ENCODE results near the gene SHROOM4.

SHROOM4 gene

DNA sequence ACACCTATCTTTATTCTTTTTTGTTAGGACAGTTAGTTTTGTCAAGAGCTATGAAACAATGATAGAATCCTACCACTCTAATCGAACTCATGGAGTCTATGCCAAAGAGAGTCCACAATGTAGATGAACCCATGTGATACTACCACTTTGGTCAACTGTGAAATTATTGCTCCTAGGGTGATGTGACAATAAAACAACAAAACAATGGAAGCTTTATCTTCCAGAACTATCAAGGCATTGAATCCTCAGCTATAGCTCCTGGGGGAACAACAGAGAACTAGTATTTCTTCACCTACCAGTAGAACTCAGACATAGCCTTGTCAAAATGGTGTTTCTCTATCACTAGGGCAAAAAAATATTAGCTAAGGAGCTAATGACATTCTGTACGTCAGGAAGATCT lies 62.9 kb downstream of the SHROOM4 start:
- ChIA-PET CTCF (no interaction called here), POLR2A (no interaction called here)
- TF ChIP-seq, protein P1, sequence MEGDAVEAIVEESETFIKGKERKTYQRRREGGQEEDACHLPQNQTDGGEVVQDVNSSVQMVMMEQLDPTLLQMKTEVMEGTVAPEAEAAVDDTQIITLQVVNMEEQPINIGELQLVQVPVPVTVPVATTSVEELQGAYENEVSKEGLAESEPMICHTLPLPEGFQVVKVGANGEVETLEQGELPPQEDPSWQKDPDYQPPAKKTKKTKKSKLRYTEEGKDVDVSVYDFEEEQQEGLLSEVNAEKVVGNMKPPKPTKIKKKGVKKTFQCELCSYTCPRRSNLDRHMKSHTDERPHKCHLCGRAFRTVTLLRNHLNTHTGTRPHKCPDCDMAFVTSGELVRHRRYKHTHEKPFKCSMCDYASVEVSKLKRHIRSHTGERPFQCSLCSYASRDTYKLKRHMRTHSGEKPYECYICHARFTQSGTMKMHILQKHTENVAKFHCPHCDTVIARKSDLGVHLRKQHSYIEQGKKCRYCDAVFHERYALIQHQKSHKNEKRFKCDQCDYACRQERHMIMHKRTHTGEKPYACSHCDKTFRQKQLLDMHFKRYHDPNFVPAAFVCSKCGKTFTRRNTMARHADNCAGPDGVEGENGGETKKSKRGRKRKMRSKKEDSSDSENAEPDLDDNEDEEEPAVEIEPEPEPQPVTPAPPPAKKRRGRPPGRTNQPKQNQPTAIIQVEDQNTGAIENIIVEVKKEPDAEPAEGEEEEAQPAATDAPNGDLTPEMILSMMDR (IDR thresholded peaks at IDR 0.05; ENCODE audit: control extremely low read depth, extremely low read depth, low read depth, missing control alignments): no peak
- no peak for DNase-seq (ENCODE audit: extremely low spot score)

DNA sequence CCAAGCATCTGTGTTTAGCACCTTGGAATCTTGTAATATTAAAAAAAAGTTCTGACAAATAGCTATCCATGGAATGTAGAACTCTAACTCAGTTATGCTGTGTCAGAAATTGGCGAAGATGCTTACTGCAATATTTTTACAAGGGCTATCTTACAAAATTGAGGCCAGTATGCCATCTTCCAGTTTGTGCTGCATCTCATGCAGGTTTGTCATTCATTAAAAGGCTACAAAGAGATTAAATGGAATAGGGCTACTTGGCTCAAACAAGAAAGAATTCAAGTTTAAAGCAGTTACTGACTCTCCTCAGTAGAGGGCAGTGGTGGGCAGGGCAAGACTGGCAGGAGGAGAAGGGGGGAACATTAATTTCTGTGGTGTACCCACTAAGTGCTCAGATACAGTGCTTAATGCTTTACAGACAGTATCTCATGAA lies 66.5 kb downstream of the SHROOM4 start:
- TF ChIP-seq, protein P1 (IDR thresholded peaks at IDR 0.05; ENCODE audit: control extremely low read depth, extremely low read depth, low read depth, missing control alignments): peak; percentile 35
- DNase-seq (ENCODE audit: extremely low spot score): peak; percentile 13
- POLR2A ChIA-PET: no interaction called here
- CTCF ChIA-PET: interaction anchor here (0.9 to 1.0 kb wide), 3 partner anchors 9 to 24 kb away, joined by 3 read pairs; no protein-coding TSS in a partner anchor

- no peak for DNase-seq (ENCODE audit: extremely low spot score)
- POLR2A ChIA-PET: no interaction called here
- CTCF ChIA-PET: no interaction called here
- TF ChIP-seq, protein P1 (IDR thresholded peaks at IDR 0.05; ENCODE audit: control extremely low read depth, extremely low read depth, low read depth, missing control alignments): no peak
Observed at GRCh38 chrX:50736656-50737055, 77.3 kb downstream of the SHROOM4 start.

DNA sequence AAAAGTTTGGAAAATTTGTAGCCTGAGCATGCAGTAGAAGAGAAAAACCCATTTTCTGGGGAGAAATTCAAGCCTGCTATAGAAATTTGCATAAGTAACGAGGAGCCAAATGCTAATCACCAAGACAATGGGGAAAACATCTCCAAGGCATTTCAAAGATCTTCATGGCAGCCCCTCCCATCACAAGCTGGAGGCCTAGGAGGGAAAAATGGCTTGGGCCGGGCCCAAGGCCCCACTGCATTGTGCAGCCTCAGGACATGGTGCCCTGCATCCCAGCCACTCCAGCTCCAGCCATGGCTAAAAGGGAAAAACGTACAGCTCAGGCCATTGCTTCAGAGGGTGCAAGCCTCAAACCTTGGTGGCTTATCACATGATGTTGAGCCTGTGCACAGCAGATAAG lies 87.7 kb downstream of the SHROOM4 start:
- POLR2A ChIA-PET: no interaction called here
- TF ChIP-seq, protein P1 (IDR thresholded peaks at IDR 0.05; ENCODE audit: control extremely low read depth, extremely low read depth, low read depth, missing control alignments): no peak
- CTCF ChIA-PET: interaction anchor here (1.2 kb wide), 1 partner anchor 115 kb away, joined by 3 read pairs; no protein-coding TSS in a partner anchor
- no peak for DNase-seq (ENCODE audit: extremely low spot score)

DNA sequence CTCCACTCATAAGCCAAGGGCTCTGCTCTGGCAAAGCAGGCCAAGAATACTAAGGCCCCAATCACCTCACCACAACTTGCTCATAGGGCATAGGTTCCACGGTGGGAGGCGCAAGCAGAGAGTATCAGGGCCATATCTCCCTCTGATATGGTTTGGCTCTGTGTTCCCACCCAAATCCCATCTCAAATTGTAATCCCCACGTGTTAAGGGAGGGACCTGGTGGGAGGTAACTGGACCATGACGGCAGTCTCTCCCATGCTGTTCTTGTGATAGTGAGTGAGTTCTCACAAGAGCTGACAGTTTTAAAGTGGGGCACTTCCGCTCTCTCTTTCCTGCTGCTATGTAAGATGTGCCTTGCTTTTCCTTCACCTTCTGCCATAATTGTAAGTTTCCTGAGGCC lies 88.7 kb downstream of the SHROOM4 start:
- no peak for DNase-seq (ENCODE audit: extremely low spot score)
- POLR2A ChIA-PET: no interaction called here
- CTCF ChIA-PET: no interaction called here
- TF ChIP-seq, protein P1 (IDR thresholded peaks at IDR 0.05; ENCODE audit: control extremely low read depth, extremely low read depth, low read depth, missing control alignments): no peak

DNA sequence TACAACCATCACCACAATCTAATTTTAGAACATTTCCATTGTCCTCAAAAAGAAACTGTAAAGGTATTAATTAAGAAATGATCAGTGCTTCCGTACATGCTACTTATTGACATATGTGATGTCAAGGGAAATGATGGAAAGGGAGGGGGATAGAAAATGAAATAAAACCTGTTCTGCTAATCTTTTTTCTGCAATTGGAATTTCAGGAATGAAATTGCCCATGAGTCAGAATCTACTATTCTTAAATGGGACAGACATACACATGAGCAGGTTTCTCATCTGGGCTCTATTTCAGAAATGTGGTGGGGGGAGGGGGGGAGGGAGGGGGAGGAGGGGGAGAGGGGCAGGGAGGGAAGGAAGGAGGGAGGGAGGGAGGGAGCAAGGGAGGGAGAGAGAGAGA lies 91.0 kb downstream of the SHROOM4 start:
- TF ChIP-seq, protein P1 (IDR thresholded peaks at IDR 0.05; ENCODE audit: control extremely low read depth, extremely low read depth, low read depth, missing control alignments): no peak
- CTCF ChIA-PET: no interaction called here
- no peak for DNase-seq (ENCODE audit: extremely low spot score)
- POLR2A ChIA-PET: no interaction called here

Measured in GM10248 (cell line).